Measurements from ENCODE around the gene IL36RN. TPM values are rescaled to one million over a fixed set of nuclear protein-coding genes. Genes with fewer than 3 reads are reported as not detected.

Gene IL36RN
- total RNA-seq, 2 donors from 2014 or later, result not detected

DNA sequence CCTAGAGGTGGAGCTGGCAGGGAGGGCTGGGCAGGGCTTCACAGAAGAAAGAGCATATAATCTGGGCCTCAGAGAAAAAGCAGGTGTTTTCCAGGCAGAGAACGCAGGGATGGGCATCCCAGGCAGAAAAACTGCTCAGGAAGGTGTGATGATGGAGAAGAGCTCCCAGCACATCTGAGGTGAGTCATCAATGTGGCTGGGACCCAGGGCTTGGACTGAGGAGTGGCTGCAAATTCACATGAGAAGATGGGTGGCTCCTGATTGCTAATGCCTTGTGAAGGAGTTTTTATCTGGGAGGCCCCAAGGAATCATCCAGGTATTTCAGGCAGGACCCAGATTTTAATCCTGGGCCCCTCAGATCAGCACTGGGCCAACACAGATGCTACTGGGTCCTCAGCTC, 18.9 kb downstream of the IL36RN start:
- WGBS, 2 donors, result 71 to 88% methylated on average over 1 of the region's 1 CpG
- H3K9me3 ChIP-seq, result no peaks in the 10 kb centered on the region
- H3K27ac ChIP-seq, result peak overlapping the region in 1 of 4 donors; percentile 54
- ATAC-seq (peak; percentile 30), DNase-seq (no peak)
- no peaks in the 10 kb centered on the region for H3K4me1 ChIP-seq
- no peaks in the 10 kb centered on the region for H3K36me3 ChIP-seq (replicated peaks in 1 of 2; ENCODE audit: insufficient read depth in 1 of 2, low read depth in 2 of 2)
- no peak overlapping the region for H3K4me3 ChIP-seq
- TF ChIP-seq, protein P1, sequence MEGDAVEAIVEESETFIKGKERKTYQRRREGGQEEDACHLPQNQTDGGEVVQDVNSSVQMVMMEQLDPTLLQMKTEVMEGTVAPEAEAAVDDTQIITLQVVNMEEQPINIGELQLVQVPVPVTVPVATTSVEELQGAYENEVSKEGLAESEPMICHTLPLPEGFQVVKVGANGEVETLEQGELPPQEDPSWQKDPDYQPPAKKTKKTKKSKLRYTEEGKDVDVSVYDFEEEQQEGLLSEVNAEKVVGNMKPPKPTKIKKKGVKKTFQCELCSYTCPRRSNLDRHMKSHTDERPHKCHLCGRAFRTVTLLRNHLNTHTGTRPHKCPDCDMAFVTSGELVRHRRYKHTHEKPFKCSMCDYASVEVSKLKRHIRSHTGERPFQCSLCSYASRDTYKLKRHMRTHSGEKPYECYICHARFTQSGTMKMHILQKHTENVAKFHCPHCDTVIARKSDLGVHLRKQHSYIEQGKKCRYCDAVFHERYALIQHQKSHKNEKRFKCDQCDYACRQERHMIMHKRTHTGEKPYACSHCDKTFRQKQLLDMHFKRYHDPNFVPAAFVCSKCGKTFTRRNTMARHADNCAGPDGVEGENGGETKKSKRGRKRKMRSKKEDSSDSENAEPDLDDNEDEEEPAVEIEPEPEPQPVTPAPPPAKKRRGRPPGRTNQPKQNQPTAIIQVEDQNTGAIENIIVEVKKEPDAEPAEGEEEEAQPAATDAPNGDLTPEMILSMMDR (IDR thresholded peaks at IDR 0.05), result no peak
- TF ChIP-seq POLR2A (IDR thresholded peaks at IDR 0.05), result no peak
- H3K27me3 ChIP-seq, result peaks cover 0 to 3% of the 10 kb centered on the region in 2 donors
- intact Hi-C loops (cut with DNase I), result no loop called here

GRCh38 chr2:113078350-113078839, 19.4 kb downstream of the IL36RN start:
- no peak overlapping the region for H3K4me3 ChIP-seq
- no peak for TF ChIP-seq POLR2A (IDR thresholded peaks at IDR 0.05)
- TF ChIP-seq, protein P1 (IDR thresholded peaks at IDR 0.05), result no peak
- peaks cover 0 to 3% of the 10 kb centered on the region in 2 donors for H3K27me3 ChIP-seq
- no peaks in the 10 kb centered on the region for H3K36me3 ChIP-seq (replicated peaks in 1 of 2; ENCODE audit: insufficient read depth in 1 of 2, low read depth in 2 of 2)
- H3K9me3 ChIP-seq, result no peaks in the 10 kb centered on the region
- H3K27ac ChIP-seq, result peak overlapping the region in 1 of 4 donors; percentile 54
- 66 to 72% methylated on average over 6 of the region's 6 CpGs for WGBS, 2 donors
- no peaks in the 10 kb centered on the region for H3K4me1 ChIP-seq
- peak in 1 of 4 donors; percentile 37 for DNase-seq
- intact Hi-C loops (cut with DNase I), result no loop called here
- ATAC-seq, result peak; percentile 38

DNA sequence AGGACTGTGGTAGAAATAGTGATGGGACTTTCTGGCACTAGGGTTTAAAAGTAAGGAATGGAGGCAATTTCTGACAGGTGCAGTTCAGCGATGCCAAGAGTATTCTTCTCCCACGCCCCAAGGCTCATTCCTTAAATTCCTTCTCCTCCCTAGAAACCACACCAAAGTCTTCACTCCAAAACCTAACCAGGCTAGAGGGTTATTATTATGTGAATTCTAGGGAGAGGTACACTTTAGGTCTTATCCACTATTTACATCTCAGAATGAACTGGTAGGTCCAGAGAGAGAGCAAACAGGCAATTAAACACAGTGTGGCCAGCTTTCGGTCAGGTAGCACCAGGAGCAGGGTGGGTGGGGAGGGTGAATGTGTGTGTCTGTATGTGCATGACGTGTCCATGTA, 20.1 kb downstream of the IL36RN start:
- no peaks in the 10 kb centered on the region for H3K36me3 ChIP-seq (replicated peaks in 1 of 2; ENCODE audit: insufficient read depth in 1 of 2, low read depth in 2 of 2)
- H3K27ac ChIP-seq, result peak overlapping the region in 1 of 4 donors; percentile 19
- ATAC-seq (no peak), DNase-seq (no peak)
- intact Hi-C loops (cut with DNase I), result no loop called here
- H3K9me3 ChIP-seq, result no peaks in the 10 kb centered on the region
- no peak overlapping the region for H3K4me3 ChIP-seq
- no peaks in the 10 kb centered on the region for H3K4me1 ChIP-seq
- 80 to 92% methylated on average over 4 of the region's 4 CpGs for WGBS, 2 donors
- TF ChIP-seq, protein P1 (IDR thresholded peaks at IDR 0.05), result no peak
- TF ChIP-seq POLR2A (IDR thresholded peaks at IDR 0.05), result no peak
- H3K27me3 ChIP-seq, result peaks cover 0 to 3% of the 10 kb centered on the region in 2 donors

DNA sequence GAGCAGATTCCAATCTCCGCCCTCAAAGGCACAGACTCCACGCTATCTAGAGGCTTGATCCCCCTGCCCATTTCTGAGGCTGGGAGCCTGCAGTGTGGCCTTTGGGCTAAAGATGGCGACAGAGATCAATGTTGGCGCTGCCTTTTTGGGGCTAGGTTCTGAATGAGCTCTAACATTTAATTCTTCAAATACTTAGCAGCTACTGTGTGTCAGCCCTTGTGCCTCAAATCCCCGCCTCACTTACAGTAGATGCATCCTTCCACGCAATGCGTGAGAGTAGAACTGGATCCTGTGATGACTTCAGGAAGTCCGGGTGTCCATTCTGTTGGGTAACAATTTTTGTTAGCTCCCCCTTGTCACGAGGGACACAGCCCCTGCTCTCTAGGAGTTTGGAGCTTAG, 21.1 kb downstream of the IL36RN start:
- Histone ChIP-seq H3K36me3 (replicated peaks in 1 of 2; ENCODE audit: insufficient read depth in 1 of 2, low read depth in 2 of 2) (no peaks in the 10 kb centered on the region), H3K27ac (no peak overlapping the region), H3K27me3 (peaks cover 0 to 3% of the 10 kb centered on the region in 2 donors), H3K4me3 (no peak overlapping the region), H3K4me1 (no peaks in the 10 kb centered on the region), H3K9me3 (no peaks in the 10 kb centered on the region)
- peak; percentile 31 for ATAC-seq
- DNase-seq, result peak in 2 of 4 donors; percentile 9 to 15
- TF ChIP-seq POLR2A (IDR thresholded peaks at IDR 0.05), result no peak
- TF ChIP-seq, protein P1 (IDR thresholded peaks at IDR 0.05), result peak in 6 of 7 experiments; percentile 24 to 36 (median 30)
- 41 to 55% methylated on average over 8 to 9 of the region's 9 CpGs for WGBS, 2 donors
- intact Hi-C loops (cut with DNase I), result no loop called here
